NT2/D1 (cell line): Measurements from ENCODE around the gene NAALADL2.

Experiments used
- DNase-seq: peaks from one replicate; pipeline ENCODE4 v3.0.0-alpha.2; 2011; ENCODE audit warnings: low read depth, low spot score
- H3K27me3 ChIP-seq: 2 replicates; pipeline ENCODE4 v1.6.0; 2011; ENCODE audit warnings: mild to moderate bottlenecking; ENCODE audit not compliant: insufficient read length, insufficient read depth
- H3K36me3 ChIP-seq: 2 replicates; pipeline ENCODE4 v1.6.1; 2011; ENCODE audit warnings: mild to moderate bottlenecking, low read length, mixed read lengths; ENCODE audit not compliant: insufficient read depth, insufficient read length
- H3K4me1 ChIP-seq: 2 replicates; pipeline ENCODE4 v1.5.1; 2011; ENCODE audit not compliant: insufficient read depth, insufficient read length
- H3K4me3 ChIP-seq: 2 replicates; pipeline ENCODE4 v1.5.1; 2011; ENCODE audit warnings: low read depth; ENCODE audit not compliant: insufficient read length
- H3K9ac ChIP-seq: 2 replicates; pipeline ENCODE4 v1.6.0; 2011; ENCODE audit warnings: low read depth; ENCODE audit not compliant: insufficient read length
- H3K9me3 ChIP-seq: 2 replicates; pipeline ENCODE4 v1.5.1; 2011; ENCODE audit warnings: mild to moderate bottlenecking, low read length; ENCODE audit not compliant: insufficient read depth
- SUZ12 ChIP-seq: IDR thresholded peaks from 2 replicates; pipeline ENCODE4 v1.6.1; 2011; ENCODE audit not compliant: insufficient read length, insufficient read depth; ENCODE audit errors: extremely low read depth
- YY1 ChIP-seq: IDR thresholded peaks from 2 replicates; pipeline ENCODE4 v1.6.1; 2011; ENCODE audit not compliant: insufficient read length, insufficient read depth
- ZNF274 ChIP-seq: IDR thresholded peaks from 2 replicates; pipeline ENCODE4 v1.6.1; 2011; ENCODE audit warnings: mild to moderate bottlenecking, low read depth, low read length

The NAALADL2 gene

GRCh38 chr3:175651716-175652115, 792.6 kb downstream of the NAALADL2 start:
- TF ChIP-seq YY1 (no peak), ZNF274 (no peak), SUZ12 (no peak)
- Histone ChIP-seq H3K9ac (no peak overlapping the region), H3K27me3 (no peaks in the 10 kb centered on the region), H3K4me3 (no peak overlapping the region), H3K4me1 (no peaks in the 10 kb centered on the region), H3K9me3 (no peaks in the 10 kb centered on the region), H3K36me3 (no peaks in the 10 kb centered on the region)
- DNase-seq, result no peak

DNA sequence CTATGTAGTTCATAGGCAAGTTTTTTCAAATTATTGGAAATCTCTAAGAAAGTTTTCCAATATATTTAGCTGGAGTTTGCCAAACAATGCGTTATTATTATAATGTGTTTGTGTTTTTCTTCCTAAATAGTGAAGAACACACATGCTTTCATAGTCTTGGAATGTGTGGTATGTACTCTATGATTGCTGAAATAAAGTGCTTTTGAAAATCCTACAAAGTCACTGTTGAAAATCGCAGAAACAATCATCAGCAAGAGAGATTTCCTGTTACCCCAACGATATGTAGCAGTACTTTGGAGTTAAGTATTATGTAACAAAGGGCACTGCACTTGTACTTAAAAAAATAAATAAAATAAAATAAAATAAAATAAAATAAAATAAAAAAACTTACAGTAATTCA, 796.2 kb downstream of the NAALADL2 start:
- no peak for DNase-seq
- H3K27me3 ChIP-seq, result no peaks in the 10 kb centered on the region
- no peaks in the 10 kb centered on the region for H3K36me3 ChIP-seq
- TF ChIP-seq SUZ12, result no peak
- TF ChIP-seq ZNF274, result no peak
- no peak for TF ChIP-seq YY1
- H3K9me3 ChIP-seq, result no peaks in the 10 kb centered on the region
- no peaks in the 10 kb centered on the region for H3K4me1 ChIP-seq
- no peak overlapping the region for H3K9ac ChIP-seq
- no peak overlapping the region for H3K4me3 ChIP-seq

DNA sequence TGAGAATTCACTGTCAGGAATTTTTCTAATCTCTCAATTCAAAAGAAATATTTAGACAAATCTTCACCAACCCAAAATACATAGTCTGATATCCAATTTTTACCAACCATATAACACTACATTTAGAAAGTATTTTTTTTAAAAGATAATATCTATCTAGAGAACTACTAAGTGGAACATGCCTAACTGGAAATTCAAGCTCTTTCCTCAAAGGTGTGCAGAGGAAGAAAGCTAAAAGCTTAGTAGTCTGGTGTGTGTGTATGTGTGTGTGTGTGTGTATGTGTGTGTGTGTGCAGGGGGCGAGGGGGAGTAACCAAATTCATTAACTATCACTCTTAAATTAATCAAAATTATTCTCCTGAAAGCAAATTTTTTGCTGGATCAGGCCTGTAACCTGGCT, 797.3 kb downstream of the NAALADL2 start:
- no peak for DNase-seq
- H3K4me3 ChIP-seq, result no peak overlapping the region
- H3K9me3 ChIP-seq, result no peaks in the 10 kb centered on the region
- H3K36me3 ChIP-seq, result no peaks in the 10 kb centered on the region
- no peak overlapping the region for H3K9ac ChIP-seq
- H3K4me1 ChIP-seq, result no peaks in the 10 kb centered on the region
- TF ChIP-seq YY1 (no peak), ZNF274 (no peak), SUZ12 (no peak)
- H3K27me3 ChIP-seq, result no peaks in the 10 kb centered on the region

DNA sequence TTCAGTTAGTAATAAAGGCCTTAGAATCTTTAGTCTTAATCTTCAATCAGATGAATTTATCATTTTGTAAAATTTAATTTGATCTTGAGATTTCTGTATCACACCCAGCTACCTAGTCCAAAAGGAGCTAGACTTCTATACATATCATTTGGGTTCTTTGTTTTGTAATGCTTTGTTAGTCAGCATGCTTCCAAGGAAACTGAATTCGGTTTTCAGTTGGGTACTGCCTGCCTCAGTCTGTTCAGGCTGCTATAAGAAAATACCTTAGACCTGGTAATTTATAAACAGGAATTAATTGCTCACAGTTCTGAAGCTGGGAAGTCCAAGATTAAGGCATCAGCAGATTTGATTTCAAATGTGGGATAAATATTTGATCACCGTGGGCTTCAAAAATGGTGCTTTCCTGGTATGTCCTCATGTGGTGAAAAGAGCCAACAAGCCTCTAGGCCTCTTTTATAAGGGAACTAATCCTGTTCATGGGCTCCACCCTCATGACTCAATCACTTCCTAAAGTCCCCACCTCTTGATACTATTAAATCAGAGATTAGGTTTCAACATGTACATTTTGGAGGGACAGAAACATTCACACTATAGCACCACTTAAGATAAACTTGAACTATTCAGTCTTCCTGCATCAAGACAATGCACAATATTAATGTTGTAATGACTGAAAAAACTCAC, 800.7 kb downstream of the NAALADL2 start:
- Histone ChIP-seq H3K4me1 (no peaks in the 10 kb centered on the region), H3K36me3 (no peaks in the 10 kb centered on the region), H3K9ac (no peak overlapping the region), H3K4me3 (no peak overlapping the region), H3K27me3 (no peaks in the 10 kb centered on the region), H3K9me3 (no peaks in the 10 kb centered on the region)
- no peak for TF ChIP-seq YY1
- TF ChIP-seq SUZ12, result no peak
- no peak for TF ChIP-seq ZNF274
- DNase-seq, result no peak

DNA sequence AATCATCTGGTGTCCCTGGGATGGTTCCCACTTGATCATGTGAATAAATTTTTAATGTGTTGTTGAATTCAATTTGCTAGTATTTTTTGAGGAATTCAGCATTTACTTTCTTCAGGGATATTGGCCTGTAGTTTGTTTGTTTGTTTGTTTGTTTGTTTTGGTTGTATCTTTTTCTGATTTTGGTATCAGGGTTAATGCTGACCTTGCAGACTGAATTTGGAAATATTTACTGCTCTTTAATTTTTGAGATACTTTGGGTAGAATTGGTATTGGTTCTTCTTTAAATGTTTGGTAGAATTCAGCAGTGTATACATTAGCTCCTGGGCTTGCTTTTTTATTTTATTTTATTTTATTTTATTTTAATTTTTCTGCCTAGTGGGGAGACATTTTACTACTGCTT, 803.7 kb downstream of the NAALADL2 start:
- Histone ChIP-seq H3K4me3 (no peak overlapping the region), H3K9ac (no peak overlapping the region), H3K9me3 (no peaks in the 10 kb centered on the region), H3K36me3 (no peaks in the 10 kb centered on the region), H3K27me3 (no peaks in the 10 kb centered on the region), H3K4me1 (no peaks in the 10 kb centered on the region)
- no peak for DNase-seq
- TF ChIP-seq YY1, result no peak
- no peak for TF ChIP-seq ZNF274
- no peak for TF ChIP-seq SUZ12

- no peak for DNase-seq
- H3K36me3 ChIP-seq, result no peaks in the 10 kb centered on the region
- no peak overlapping the region for H3K4me3 ChIP-seq
- H3K4me1 ChIP-seq, result no peaks in the 10 kb centered on the region
- no peak for TF ChIP-seq ZNF274
- no peak for TF ChIP-seq YY1
- no peak for TF ChIP-seq SUZ12
- H3K9ac ChIP-seq, result no peak overlapping the region
- no peaks in the 10 kb centered on the region for H3K27me3 ChIP-seq
- H3K9me3 ChIP-seq, result no peaks in the 10 kb centered on the region
Measured at GRCh38 chr3:175664911-175665310, 805.8 kb downstream of the NAALADL2 start.

DNA sequence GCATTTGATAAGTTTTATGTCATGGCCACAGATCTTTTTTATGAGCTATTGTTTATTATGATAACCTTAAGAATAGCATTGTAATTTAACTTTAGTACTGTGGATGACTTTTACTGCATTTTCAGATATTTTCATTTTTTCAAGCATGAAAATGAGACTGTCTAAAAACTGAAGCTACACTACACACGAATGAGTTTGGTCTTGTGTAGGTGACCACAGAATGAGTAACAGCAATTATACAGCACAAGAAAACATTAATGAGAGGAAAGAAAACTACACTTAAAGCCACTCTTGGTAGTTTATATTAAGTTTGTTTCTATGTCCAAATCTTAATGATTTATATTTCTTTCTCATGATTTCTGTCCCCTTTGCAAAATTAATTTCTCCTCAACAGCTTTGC, 809.2 kb downstream of the NAALADL2 start:
- H3K4me3 ChIP-seq, result no peak overlapping the region
- no peaks in the 10 kb centered on the region for H3K4me1 ChIP-seq
- H3K9ac ChIP-seq, result no peak overlapping the region
- DNase-seq, result no peak
- no peaks in the 10 kb centered on the region for H3K9me3 ChIP-seq
- no peaks in the 10 kb centered on the region for H3K27me3 ChIP-seq
- H3K36me3 ChIP-seq, result no peaks in the 10 kb centered on the region
- no peak for TF ChIP-seq ZNF274
- no peak for TF ChIP-seq SUZ12
- TF ChIP-seq YY1, result no peak

DNA sequence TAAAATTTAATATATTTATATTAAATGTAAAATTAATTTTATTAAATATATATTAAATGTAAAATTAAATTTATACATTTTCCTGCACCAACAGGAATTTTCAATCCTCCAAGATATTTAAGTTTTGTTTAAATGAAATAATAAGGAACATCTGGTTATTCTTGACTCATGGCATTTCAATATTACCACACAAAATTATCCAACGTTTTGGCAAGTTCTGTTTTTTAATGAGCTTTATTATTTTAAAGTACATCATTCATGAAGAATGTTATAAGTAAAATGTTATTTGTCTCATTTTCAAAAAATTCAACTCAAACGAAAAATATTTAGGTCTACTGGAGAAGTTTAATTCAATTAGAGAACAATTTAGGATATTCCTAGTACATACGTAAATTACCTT, 811.4 kb downstream of the NAALADL2 start:
- Histone ChIP-seq H3K4me1 (no peaks in the 10 kb centered on the region), H3K9ac (no peak overlapping the region), H3K27me3 (no peaks in the 10 kb centered on the region), H3K9me3 (no peaks in the 10 kb centered on the region), H3K4me3 (no peak overlapping the region), H3K36me3 (no peaks in the 10 kb centered on the region)
- DNase-seq, result no peak
- TF ChIP-seq YY1 (no peak), ZNF274 (no peak), SUZ12 (no peak)
